Measurements from ENCODE around the gene ISG15.

ISG15 gene

GRCh38 chr1:1061682-1062345 lies 48.5 kb downstream of the ISG15 start:
- no peak for DNase-seq (ENCODE audit: low read depth)

- no peak for DNase-seq (ENCODE audit: low read depth)
Observed at GRCh38 chr1:1062348-1063163, 49.3 kb downstream of the ISG15 start.

DNA sequence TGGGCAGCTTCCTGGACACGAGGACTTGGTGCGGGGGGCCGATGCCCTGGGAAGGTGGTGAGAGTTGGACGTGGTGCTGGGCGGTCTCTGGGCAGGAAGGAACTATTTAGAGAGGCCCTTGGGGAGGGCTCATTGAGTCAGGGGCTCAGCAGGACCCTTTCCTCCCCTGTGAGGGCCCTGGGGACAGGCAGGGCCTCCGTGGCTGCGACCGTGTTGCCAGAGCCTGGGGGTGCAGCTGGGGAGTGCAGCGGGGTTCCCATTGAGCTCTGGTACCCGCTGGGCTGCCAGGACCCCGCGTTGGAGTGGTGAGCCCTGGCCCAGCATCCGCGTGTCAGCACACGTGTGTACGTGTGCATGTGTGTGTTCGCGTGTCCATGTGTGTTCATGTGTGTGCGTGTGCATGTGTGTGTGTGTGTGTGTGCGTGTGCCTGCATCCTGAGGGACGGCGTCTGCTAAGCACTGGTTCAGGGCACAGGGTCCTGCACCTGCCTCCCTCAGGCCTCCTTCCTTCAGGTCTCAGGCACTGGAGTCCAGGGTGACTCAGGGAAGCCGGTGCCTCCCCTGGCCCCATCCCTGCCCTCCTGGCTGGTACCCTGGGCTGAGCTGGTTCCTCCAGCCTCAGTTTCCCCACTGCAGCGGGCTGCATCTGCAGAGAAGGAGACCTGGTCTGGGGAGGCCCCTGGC lies 50.1 kb downstream of the ISG15 start:
- DNase-seq (ENCODE audit: low read depth) = no peak

Measured in stimulated activated CD8-positive, alpha-beta memory T cell treated with anti-CD3 and anti-CD28 coated beads, Interleukin-7, amount 100 ng/mL, for 24 hours (primary cell).